ENCODE measurements around the gene C10orf95. TPM values are rescaled to one million over a fixed set of nuclear protein-coding genes. Genes with fewer than 3 reads are reported as not detected.
"Not testable (repeated sequence)": the region's sequence is repeated elsewhere in the genome, so short reads cannot be mapped to it uniquely, and the experiment has no call there.

C10orf95 gene, protein sequence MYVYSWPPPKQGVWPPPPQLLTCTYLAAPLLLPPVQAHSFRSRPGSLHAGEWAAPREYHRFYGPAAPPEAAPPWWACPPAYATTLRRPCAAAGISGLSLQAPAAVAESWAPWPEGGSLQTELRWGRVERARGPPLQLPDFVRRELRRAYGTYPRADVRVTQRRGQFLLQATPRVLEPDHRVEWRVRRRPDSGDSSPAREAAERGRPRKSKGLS
- under 1 TPM; 0.25 to 0.41 (median 0.35) TPM for total RNA-seq
- total RNA-seq (2013): 0.36 TPM

DNA sequence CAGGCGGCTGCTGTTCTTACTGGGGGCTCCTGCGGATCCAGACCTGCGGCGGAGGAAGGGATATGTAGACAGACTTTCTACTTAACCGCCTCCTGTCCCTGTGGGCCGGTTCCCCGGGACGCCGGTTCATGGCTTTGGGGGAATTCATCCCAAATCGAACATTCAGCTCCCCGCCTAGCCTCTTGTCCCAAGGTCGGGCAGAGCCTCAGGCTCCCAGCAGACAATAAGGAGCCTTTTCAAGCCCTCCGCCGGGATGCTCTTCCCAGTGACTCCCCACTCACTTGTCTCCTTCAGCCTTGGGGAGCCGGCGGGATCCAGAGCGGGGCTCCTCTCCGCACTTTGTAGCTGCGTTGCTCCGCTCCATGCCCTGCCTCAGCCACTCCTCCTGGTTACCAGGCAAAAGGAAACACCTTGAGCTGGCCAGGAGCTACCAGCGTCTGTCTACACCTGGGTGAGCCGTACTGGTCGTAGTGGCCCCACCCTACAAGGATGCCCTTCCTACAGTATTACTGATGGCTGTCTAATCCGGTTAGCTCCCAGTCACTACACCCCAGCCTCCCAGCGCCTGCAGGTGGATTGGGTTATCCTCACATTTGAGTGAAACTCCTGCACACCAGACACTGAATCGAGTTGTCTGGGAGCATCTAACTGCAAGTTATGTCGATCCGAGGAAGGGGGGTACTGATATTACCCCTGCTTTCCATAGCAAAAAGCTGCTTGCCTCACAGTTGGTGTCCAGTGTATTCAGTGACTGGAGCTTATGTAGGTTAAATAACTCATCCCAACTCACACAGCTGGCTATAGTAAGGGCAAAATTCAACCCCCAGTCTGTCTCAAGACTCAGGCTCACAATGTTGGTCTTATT is at the start of gene C10orf95:
C10orf95 (minus strand) TSS at position 439 of the 865 bp plus-strand sequence. CDS start 450 bp downstream, outside the sequence.
- Mint-ChIP-seq H3K9me3 (no peaks in the 10 kb centered on the region), H3K27me3 (ENCODE audit: low read depth in 2 of 2) (no peaks in the 10 kb centered on the region), H3K4me1 (peaks cover 20 to 23% of the 10 kb centered on the region in 2 donors), H3K4me3 (peak within 1 kb of the TSS; percentile 95), H3K27ac (peak within 1 kb of the TSS; percentile 88 to 90), H3K36me3 (no peaks in the 10 kb centered on the region)
- peaks cover 14% of the 10 kb centered on the region for H3K36me3 ChIP-seq (ENCODE audit: control insufficient read depth, insufficient read depth, low read length)
- no peak for DNase-seq
- no peak for ATAC-seq
- no peaks in the 10 kb centered on the region for H3K9me3 ChIP-seq (ENCODE audit: control insufficient read depth, insufficient read depth, low read length)
- TF ChIP-seq, protein P1, sequence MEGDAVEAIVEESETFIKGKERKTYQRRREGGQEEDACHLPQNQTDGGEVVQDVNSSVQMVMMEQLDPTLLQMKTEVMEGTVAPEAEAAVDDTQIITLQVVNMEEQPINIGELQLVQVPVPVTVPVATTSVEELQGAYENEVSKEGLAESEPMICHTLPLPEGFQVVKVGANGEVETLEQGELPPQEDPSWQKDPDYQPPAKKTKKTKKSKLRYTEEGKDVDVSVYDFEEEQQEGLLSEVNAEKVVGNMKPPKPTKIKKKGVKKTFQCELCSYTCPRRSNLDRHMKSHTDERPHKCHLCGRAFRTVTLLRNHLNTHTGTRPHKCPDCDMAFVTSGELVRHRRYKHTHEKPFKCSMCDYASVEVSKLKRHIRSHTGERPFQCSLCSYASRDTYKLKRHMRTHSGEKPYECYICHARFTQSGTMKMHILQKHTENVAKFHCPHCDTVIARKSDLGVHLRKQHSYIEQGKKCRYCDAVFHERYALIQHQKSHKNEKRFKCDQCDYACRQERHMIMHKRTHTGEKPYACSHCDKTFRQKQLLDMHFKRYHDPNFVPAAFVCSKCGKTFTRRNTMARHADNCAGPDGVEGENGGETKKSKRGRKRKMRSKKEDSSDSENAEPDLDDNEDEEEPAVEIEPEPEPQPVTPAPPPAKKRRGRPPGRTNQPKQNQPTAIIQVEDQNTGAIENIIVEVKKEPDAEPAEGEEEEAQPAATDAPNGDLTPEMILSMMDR (IDR thresholded peaks at IDR 0.05): no peak
- intact Hi-C loops (cut with micrococcal nuclease): no loop called here
- H3K4me3 ChIP-seq (ENCODE audit: low read length): peak within 1 kb of the TSS; percentile 51
- WGBS (ENCODE audit: insufficient coverage): 36% methylated on average over 27 of the region's 28 CpGs
- peak within 1 kb of the TSS; percentile 60 for H3K27ac ChIP-seq (ENCODE audit: low read length)
- H3K4me1 ChIP-seq (ENCODE audit: control insufficient read depth, insufficient read depth, low read length): peaks cover 29% of the 10 kb centered on the region
- H3K27me3 ChIP-seq (ENCODE audit: control insufficient read depth, insufficient read depth, low read length): no peaks in the 10 kb centered on the region

DNA sequence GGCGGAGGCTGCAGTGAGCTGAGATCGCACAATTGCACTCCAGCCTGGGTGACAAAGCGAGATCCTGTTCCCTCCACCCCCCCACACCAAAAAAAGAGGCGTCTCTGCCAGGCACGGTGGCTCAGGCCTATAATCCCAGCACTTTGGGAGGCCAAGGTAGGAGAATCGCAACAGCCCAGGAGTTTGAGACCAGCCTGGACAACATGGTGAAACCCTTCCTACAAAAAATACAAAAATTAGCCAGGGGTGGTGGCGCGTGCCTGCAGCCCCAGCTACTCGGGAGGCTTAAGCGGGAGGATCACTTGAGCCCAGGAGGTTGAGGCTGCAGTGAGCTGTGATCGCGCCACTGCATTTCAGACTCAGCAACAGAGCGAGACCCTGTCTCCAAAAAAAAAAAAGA is 49.3 kb upstream of the C10orf95 start:
- not testable (repeated sequence) for H3K27me3 Mint-ChIP-seq (ENCODE audit: low read depth in 2 of 2); ATAC-seq; DNase-seq; H3K27me3 ChIP-seq (ENCODE audit: control insufficient read depth, insufficient read depth, low read length); H3K27ac ChIP-seq (ENCODE audit: low read length); H3K27ac Mint-ChIP-seq; H3K4me3 Mint-ChIP-seq; H3K4me3 ChIP-seq (ENCODE audit: low read length); H3K36me3 ChIP-seq (ENCODE audit: control insufficient read depth, insufficient read depth, low read length); H3K36me3 Mint-ChIP-seq; H3K9me3 Mint-ChIP-seq; H3K9me3 ChIP-seq (ENCODE audit: control insufficient read depth, insufficient read depth, low read length)
- H3K4me1 ChIP-seq (ENCODE audit: control insufficient read depth, insufficient read depth, low read length): peaks cover 33% of the 10 kb centered on the region
- 96% methylated on average over 13 of the region's 13 CpGs for WGBS (ENCODE audit: insufficient coverage)
- intact Hi-C loops (cut with micrococcal nuclease): loop anchor here (5.0 kb wide), 1 partner anchor 212 kb away; the partner anchor contains the start of genes ARL3 and SFXN2
- H3K4me1 Mint-ChIP-seq: peaks cover 33 to 43% of the 10 kb centered on the region in 2 donors

DNA sequence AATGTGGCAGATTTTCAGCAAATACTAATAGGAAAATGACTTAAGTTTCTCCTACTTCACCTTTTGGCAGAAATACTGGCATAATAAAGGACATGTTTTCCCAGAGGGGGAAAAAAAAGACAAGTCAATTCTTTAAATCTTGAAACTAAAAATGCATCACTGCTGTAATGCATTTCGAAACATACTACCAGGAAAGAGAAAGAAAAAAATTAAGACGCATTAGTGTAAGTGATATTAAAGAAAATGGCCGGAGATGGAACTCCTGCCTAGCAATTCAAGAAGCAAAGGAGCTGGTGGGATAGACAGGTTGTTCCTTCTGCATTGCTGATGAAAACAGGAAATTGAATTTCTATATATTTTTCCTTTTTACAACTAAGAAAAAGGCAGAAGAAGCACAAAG is 48.0 kb upstream of the C10orf95 start:
- no peak overlapping the region for H3K27ac ChIP-seq (ENCODE audit: low read length)
- no peaks in the 10 kb centered on the region for H3K9me3 ChIP-seq (ENCODE audit: control insufficient read depth, insufficient read depth, low read length)
- no peak overlapping the region for H3K4me3 ChIP-seq (ENCODE audit: low read length)
- Mint-ChIP-seq H3K27ac (peak overlapping the region; percentile 40 to 64), H3K4me3 (peak overlapping the region; percentile 2), H3K36me3 (no peaks in the 10 kb centered on the region), H3K9me3 (no peaks in the 10 kb centered on the region), H3K27me3 (ENCODE audit: low read depth in 2 of 2) (no peaks in the 10 kb centered on the region), H3K4me1 (peaks cover 21 to 30% of the 10 kb centered on the region in 2 donors)
- TF ChIP-seq, protein P1 (IDR thresholded peaks at IDR 0.05): no peak
- peaks cover 2% of the 10 kb centered on the region for H3K36me3 ChIP-seq (ENCODE audit: control insufficient read depth, insufficient read depth, low read length)
- H3K4me1 ChIP-seq (ENCODE audit: control insufficient read depth, insufficient read depth, low read length): peaks cover 21% of the 10 kb centered on the region
- 91% methylated on average over 3 of the region's 3 CpGs for WGBS (ENCODE audit: insufficient coverage)
- H3K27me3 ChIP-seq (ENCODE audit: control insufficient read depth, insufficient read depth, low read length): no peaks in the 10 kb centered on the region
- no peak for ATAC-seq
- DNase-seq: no peak
- intact Hi-C loops (cut with micrococcal nuclease): no loop called here

DNA sequence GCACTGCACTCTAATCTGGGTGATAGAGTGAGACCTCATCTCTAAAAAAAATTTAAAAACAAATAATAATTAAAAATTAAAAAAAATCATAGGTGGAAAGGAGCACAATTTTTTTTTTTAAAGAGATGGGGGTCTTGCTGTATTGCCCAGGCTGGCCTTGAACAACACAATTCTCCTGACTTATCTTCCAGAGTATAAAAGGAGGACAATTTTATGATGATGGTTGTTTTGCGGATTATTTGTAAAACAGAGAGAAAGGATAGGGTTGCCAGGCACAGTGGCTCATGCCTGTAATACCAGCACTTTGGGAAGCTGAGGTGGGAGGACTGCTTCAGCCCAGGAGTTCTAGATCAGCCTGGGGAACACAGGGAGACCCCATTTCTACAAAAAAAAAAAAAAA is 46.2 kb upstream of the C10orf95 start:
- no peak for DNase-seq
- Histone ChIP-seq H3K4me3 (ENCODE audit: low read length) (no peak overlapping the region), H3K27me3 (ENCODE audit: control insufficient read depth, insufficient read depth, low read length) (no peaks in the 10 kb centered on the region), H3K9me3 (ENCODE audit: control insufficient read depth, insufficient read depth, low read length) (no peaks in the 10 kb centered on the region), H3K4me1 (ENCODE audit: control insufficient read depth, insufficient read depth, low read length) (peaks cover 12% of the 10 kb centered on the region), H3K27ac (ENCODE audit: low read length) (no peak overlapping the region), H3K36me3 (ENCODE audit: control insufficient read depth, insufficient read depth, low read length) (peaks cover 5% of the 10 kb centered on the region)
- Mint-ChIP-seq H3K4me1 (peaks cover 35 to 40% of the 10 kb centered on the region in 2 donors), H3K27me3 (ENCODE audit: low read depth in 2 of 2) (no peaks in the 10 kb centered on the region), H3K36me3 (no peaks in the 10 kb centered on the region), H3K9me3 (no peaks in the 10 kb centered on the region), H3K4me3 (no peak overlapping the region), H3K27ac (no peak overlapping the region)
- WGBS (ENCODE audit: insufficient coverage): 85% methylated on average over 1 of the region's 1 CpG
- ATAC-seq: no peak
- TF ChIP-seq, protein P1 (IDR thresholded peaks at IDR 0.05): no peak
- intact Hi-C loops (cut with micrococcal nuclease): no loop called here
